Endothelial cell of umbilical vein (primary cell): Measurements from ENCODE around the gene APCDD1. TPM values are rescaled to one million over a fixed set of nuclear protein-coding genes. Genes with fewer than 3 reads are reported as not detected.

Experiments
- BruUV-seq: library from RNA; stranded (reverse); fragments of 400-500 nt; replicated peaks from 2 replicates; lab custom pipeline; 2021; lab: Mats Ljungman, UMichigan
- CTCF ChIA-PET: fragments of 300-600, 350-600 bp; sonication (Branson Sonifier 250); formaldehyde crosslinking; loops from one replicate; lab custom pipeline; 2021; ENCODE audit warnings: antibody characterized with exemption, inconsistent platforms; lab: Charles Lee
- POLR2A ChIA-PET: fragments of 300-600, 350-600 bp; sonication (Branson Sonifier 250); formaldehyde crosslinking; loops from one replicate; lab custom pipeline; 2021; ENCODE audit warnings: antibody characterized with exemption, inconsistent platforms; lab: Charles Lee
- DNase-seq: peaks from one replicate; pipeline ENCODE4 v3.0.0-alpha.2; 2011; ENCODE audit warnings: low read depth, low spot score
- FAIRE-seq: peaks from 2 replicates; lab custom pipeline; 2011; peaks lifted over from hg19 to GRCh38; lab: Jason Lieb, UNC
- H2AFZ ChIP-seq: 2 replicates; pipeline ENCODE4 v1.6.0; 2012; ENCODE audit warnings: low read depth, low read length, control low read depth, inconsistent platforms
- H3K27ac ChIP-seq: 2 replicates; pipeline ENCODE4 v1.5.1; 2011; ENCODE audit warnings: low read depth, mild to moderate bottlenecking, control low read depth, low read length, moderate library complexity; ENCODE audit not compliant: insufficient read depth
- H3K27me3 ChIP-seq, 2 experiments: 2 replicates each; pipeline versions ENCODE4 v1.6.0 to v1.6.1; 2011; ENCODE audit warnings: low read length in 2 of 2, mixed read lengths in 1 of 2; ENCODE audit not compliant: control insufficient read depth in 2 of 2, insufficient read depth in 2 of 2
- H3K36me3 ChIP-seq, 2 experiments: 2 replicates in 1 of 2; 3 replicates in 1 of 2; pipeline ENCODE4 v1.5.1; 2011; ENCODE audit warnings: low read length in 2 of 2, mild to moderate bottlenecking in 1 of 2, moderate library complexity in 1 of 2; ENCODE audit not compliant: control insufficient read depth in 2 of 2, insufficient read depth in 2 of 2; ENCODE audit errors: extremely low read depth in 1 of 2
- H3K4me1 ChIP-seq: 3 replicates; pipeline ENCODE4 v1.5.1; 2011; ENCODE audit warnings: mild to moderate bottlenecking, low read length; ENCODE audit not compliant: control insufficient read depth, insufficient read depth; ENCODE audit errors: extremely low read depth
- H3K4me2 ChIP-seq: 2 replicates; pipeline ENCODE4 v1.6.1; 2011; ENCODE audit warnings: low read length, control low read depth, mixed read lengths; ENCODE audit not compliant: insufficient read depth
- H3K4me3 ChIP-seq, 3 experiments: fragments of 200-600 bp in 1 of 3; sonication (generic), shearing (Covaris generic) in 1 of 3; replicated peaks in 1 of 3; 2 replicates each; pipeline ENCODE4 v1.5.1; 2011 to 2016; ENCODE audit warnings: control low read depth in 3 of 3, low read length in 3 of 3, mild to moderate bottlenecking in 2 of 3, inconsistent platforms in 1 of 3, low read depth in 1 of 3, moderate library complexity in 1 of 3; ENCODE audit not compliant: insufficient read depth in 1 of 3
- H3K79me2 ChIP-seq: 2 replicates; pipeline ENCODE4 v1.6.0; 2012; ENCODE audit warnings: low read length, inconsistent platforms; ENCODE audit not compliant: control insufficient read depth, insufficient read depth
- H3K9ac ChIP-seq: replicated peaks from 2 replicates; pipeline ENCODE3; 2011; ENCODE audit warnings: low read length, control low read depth; ENCODE audit not compliant: insufficient read depth; ENCODE audit errors: extremely low read depth
- H3K9me1 ChIP-seq: replicated peaks from 3 replicates; pipeline ENCODE4 v1.6.0; 2011; ENCODE audit warnings: mild to moderate bottlenecking, low read length; ENCODE audit not compliant: control insufficient read depth, insufficient read depth; ENCODE audit errors: extremely low read depth
- H3K9me3 ChIP-seq: replicated peaks from 2 replicates; pipeline ENCODE4 v1.5.1; 2012; ENCODE audit warnings: low read length, inconsistent platforms; ENCODE audit not compliant: control insufficient read depth, insufficient read depth
- H4K20me1 ChIP-seq: replicated peaks from 2 replicates; pipeline ENCODE3; 2011; ENCODE audit warnings: mild to moderate bottlenecking, low read length; ENCODE audit not compliant: control insufficient read depth, insufficient read depth; ENCODE audit errors: extremely low read depth
- EZH2 ChIP-seq: IDR thresholded peaks from 2 replicates; pipeline ENCODE4 v1.6.1; 2012; ENCODE audit warnings: borderline replicate concordance, low read depth, mild to moderate bottlenecking, moderate library complexity, low read length, inconsistent platforms; ENCODE audit not compliant: severe bottlenecking
- FOS ChIP-seq: IDR thresholded peaks from 2 replicates; pipeline ENCODE4 v1.6.1; 2011; ENCODE audit warnings: mild to moderate bottlenecking, low read length, moderate library complexity, borderline replicate concordance; ENCODE audit not compliant: insufficient read depth
- GATA2 ChIP-seq: IDR thresholded peaks from 2 replicates; pipeline ENCODE4 v1.7.0; 2011; ENCODE audit warnings: low read depth, mild to moderate bottlenecking, moderate library complexity, mixed read lengths, low read length; ENCODE audit not compliant: insufficient read length, insufficient read depth
- JUN ChIP-seq: IDR thresholded peaks from 2 replicates; pipeline ENCODE4 v1.6.1; 2011; ENCODE audit warnings: borderline replicate concordance, low read depth; ENCODE audit not compliant: insufficient read length, insufficient read depth
- MYC ChIP-seq: IDR thresholded peaks from one replicate; pipeline ENCODE4 v1.6.1; 2011; ENCODE audit warnings: mild to moderate bottlenecking, low read depth, low read length
- POLR2A ChIP-seq: IDR thresholded peaks from 2 replicates; pipeline ENCODE4 v1.6.1; 2012; ENCODE audit warnings: low read depth, mild to moderate bottlenecking, control low read depth, low read length
- POLR2AphosphoS5 ChIP-seq: IDR thresholded peaks from 2 replicates; pipeline ENCODE4 v1.6.1; 2012; ENCODE audit warnings: low read depth, mild to moderate bottlenecking, control low read depth, low read length, moderate library complexity; ENCODE audit not compliant: insufficient read depth
- dilution Hi-C: fragments of 300-500 bp; cut with MboI; formaldehyde crosslinking; loops from one replicate; pipeline ENCODE4 v1.15.0; 2019; ENCODE audit warnings: low sequenced_read_pairs; ENCODE audit not compliant: extremely low pct_ligation_motif_present
- intact Hi-C: fragments of 100-400 bp; cut with micrococcal nuclease; formaldehyde crosslinking; loops from one replicate; pipeline ENCODE4 v1.10.0; 2022
- polyA plus RNA-seq, 4 experiments: library from polyadenylated mRNA; depleted of rRNA in 3 of 4; stranded (reverse) in 3 of 4; unstranded in 1 of 4; fragments of >200 nt; gene quantifications; 2 replicates each; pipeline versions ENCODE4 v1.2.1 to v1.2.3, GENCODE V29; 2011 to 2012; ENCODE audit warnings: missing spikeins in 1 of 4
- total RNA-seq: library from RNA; stranded (reverse); gene quantifications from 2 replicates; pipeline ENCODE4 v1.2.3, GENCODE V29; 2021
- TF ChIP-seq, protein P1 (sequence below), 2 donors: IDR thresholded peaks; 1 replicate in 1 of 2; 2 replicates in 1 of 2; pipeline ENCODE4 v1.5.1; 2011; ENCODE audit warnings: low read length in 2 of 2, mild to moderate bottlenecking in 2 of 2, moderate library complexity in 2 of 2, control low read depth in 1 of 2, inconsistent platforms in 1 of 2, low read depth in 1 of 2; ENCODE audit not compliant: insufficient read depth in 1 of 2; ENCODE audit errors: extremely low read depth in 1 of 2
- TF ChIP-seq, protein P2 (sequence below): IDR thresholded peaks from 2 replicates; pipeline ENCODE4 v1.6.1; 2011; ENCODE audit not compliant: insufficient read depth, insufficient read length

APCDD1 gene
- total and polyA plus RNA-seq, 2 donors (not counting 3 experiments of a cell fraction or from before 2014, with no cell fraction given), result 0.95 to 1.4 TPM

DNA sequence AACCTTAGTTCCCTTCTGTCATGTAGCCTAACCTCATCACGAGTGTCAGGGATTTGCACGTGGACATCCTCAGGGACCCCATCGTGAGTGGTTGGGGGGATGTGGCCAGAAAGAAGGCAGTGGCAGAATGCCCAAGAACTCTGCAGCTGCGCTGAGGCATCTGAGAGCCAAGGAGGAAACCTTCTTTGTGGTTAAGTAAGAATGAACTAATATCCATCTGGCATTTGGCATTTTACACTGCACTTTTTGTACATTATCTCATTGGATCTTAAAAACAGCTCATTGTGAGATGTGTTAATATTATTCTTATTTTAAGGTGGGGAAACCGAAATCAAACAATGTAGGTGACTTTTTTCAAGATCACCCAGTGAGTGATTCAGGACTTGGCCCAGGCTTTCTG, 32.6 kb upstream of the APCDD1 start:
- TF ChIP-seq, protein P1, sequence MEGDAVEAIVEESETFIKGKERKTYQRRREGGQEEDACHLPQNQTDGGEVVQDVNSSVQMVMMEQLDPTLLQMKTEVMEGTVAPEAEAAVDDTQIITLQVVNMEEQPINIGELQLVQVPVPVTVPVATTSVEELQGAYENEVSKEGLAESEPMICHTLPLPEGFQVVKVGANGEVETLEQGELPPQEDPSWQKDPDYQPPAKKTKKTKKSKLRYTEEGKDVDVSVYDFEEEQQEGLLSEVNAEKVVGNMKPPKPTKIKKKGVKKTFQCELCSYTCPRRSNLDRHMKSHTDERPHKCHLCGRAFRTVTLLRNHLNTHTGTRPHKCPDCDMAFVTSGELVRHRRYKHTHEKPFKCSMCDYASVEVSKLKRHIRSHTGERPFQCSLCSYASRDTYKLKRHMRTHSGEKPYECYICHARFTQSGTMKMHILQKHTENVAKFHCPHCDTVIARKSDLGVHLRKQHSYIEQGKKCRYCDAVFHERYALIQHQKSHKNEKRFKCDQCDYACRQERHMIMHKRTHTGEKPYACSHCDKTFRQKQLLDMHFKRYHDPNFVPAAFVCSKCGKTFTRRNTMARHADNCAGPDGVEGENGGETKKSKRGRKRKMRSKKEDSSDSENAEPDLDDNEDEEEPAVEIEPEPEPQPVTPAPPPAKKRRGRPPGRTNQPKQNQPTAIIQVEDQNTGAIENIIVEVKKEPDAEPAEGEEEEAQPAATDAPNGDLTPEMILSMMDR (IDR thresholded peaks at IDR 0.05; ENCODE audit: extremely low read depth in 1 of 2, insufficient read depth in 1 of 2, low read depth in 1 of 2, low read length in 2 of 2), result no peak
- TF ChIP-seq MYC (no peak), POLR2A (no peak), JUN (no peak), POLR2AphosphoS5 (no peak), FOS (no peak), GATA2 (no peak), EZH2 (no peak)
- TF ChIP-seq, protein P2, sequence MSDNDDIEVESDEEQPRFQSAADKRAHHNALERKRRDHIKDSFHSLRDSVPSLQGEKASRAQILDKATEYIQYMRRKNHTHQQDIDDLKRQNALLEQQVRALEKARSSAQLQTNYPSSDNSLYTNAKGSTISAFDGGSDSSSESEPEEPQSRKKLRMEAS, result no peak
- intact Hi-C loops (no loop called here), dilution Hi-C loops (no loop called here)
- ChIA-PET CTCF (no interaction called here), POLR2A (no interaction called here)
- Histone ChIP-seq H3K27me3 (peaks cover 3 to 6% of the 10 kb centered on the region in 2 experiments), H3K79me2 (no peaks in the 10 kb centered on the region), H3K9me1 (no peaks in the 10 kb centered on the region), H4K20me1 (no peaks in the 10 kb centered on the region), H3K27ac (no peak overlapping the region), H3K4me1 (no peaks in the 10 kb centered on the region), H3K36me3 (no peaks in the 10 kb centered on the region), H3K9me3 (no peaks in the 10 kb centered on the region), H3K4me2 (no peak overlapping the region), H3K9ac (no peak overlapping the region), H2AFZ (no peak overlapping the region), H3K4me3 (no peak overlapping the region)
- no peak for FAIRE-seq
- DNase-seq, result no peak
- no TSS peak for BruUV-seq
